ENCODE results near the gene FLT1.

DNA sequence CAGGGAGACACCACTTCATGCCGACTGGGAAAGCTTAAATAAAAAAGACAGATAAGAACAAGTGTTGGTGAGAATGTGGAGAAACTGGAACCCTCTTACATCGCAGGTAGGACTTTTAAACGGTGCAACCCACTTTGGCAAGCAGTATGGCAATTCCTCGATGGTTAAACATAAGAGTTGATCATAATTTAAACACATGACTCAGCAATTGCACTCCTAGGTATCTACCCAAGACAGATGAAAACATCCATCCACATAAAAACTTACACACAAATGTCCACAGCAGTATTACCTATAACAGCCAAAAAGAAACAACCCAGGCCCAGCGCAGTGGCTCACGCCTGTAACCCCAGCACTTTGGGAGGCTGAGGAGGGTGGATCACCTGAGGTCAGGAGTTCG, 21.9 kb downstream of the FLT1 start:
- TF ChIP-seq YY1 (IDR thresholded peaks at IDR 0.05; ENCODE audit: extremely low read depth, insufficient replicate concordance, low read depth, low read length) (no peak), POLR2A (IDR thresholded peaks at IDR 0.05; ENCODE audit: borderline replicate concordance, extremely low read depth, insufficient read depth, insufficient read length) (no peak), SIN3A (IDR thresholded peaks at IDR 0.05; ENCODE audit: low read depth) (no peak), EZH2 (IDR thresholded peaks at IDR 0.05) (no peak), CTCF (IDR thresholded peaks at IDR 0.05 in 2 of 3, conservative IDR thresholded peaks at IDR 0.05 in 1 of 3; ENCODE audit: borderline replicate concordance in 1 of 3, insufficient read depth in 1 of 3, low read depth in 2 of 3, low read length in 2 of 3) (no peak), EZH2phosphoT487 (IDR thresholded peaks at IDR 0.05; ENCODE audit: borderline replicate concordance) (no peak)
